ENCODE measurements around the gene ITGAV. TPM values are rescaled to one million over a fixed set of nuclear protein-coding genes. Genes with fewer than 3 reads are reported as not detected.

ITGAV gene
- total and polyA plus RNA-seq, 4 donors: 6.6 to 31.3 (median 12.0) TPM

GRCh38 chr2:186614373-186614772 is 24.5 kb downstream of the ITGAV start:
- no peak for DNase-seq (ENCODE audit: low spot score)
- 91% methylated on average over 2 of the region's 2 CpGs for WGBS
- H3K9ac ChIP-seq (ENCODE audit: low read depth in 1 of 2, low read length in 2 of 2): no peak overlapping the region
- TF ChIP-seq HNF4G (IDR thresholded peaks at IDR 0.05) (no peak), RXRA (IDR thresholded peaks at IDR 0.05) (no peak), TAF1 (conservative IDR thresholded peaks at IDR 0.05) (no peak), FOXA1 (IDR thresholded peaks at IDR 0.05) (no peak), HNF4A (conservative IDR thresholded peaks at IDR 0.05) (no peak), SP1 (IDR thresholded peaks at IDR 0.05) (no peak), ATF3 (IDR thresholded peaks at IDR 0.05) (no peak), EGR1 (IDR thresholded peaks at IDR 0.05; ENCODE audit: low read depth in 2 of 2) (no peak), YY1 (IDR thresholded peaks at IDR 0.05) (no peak), NR2F2 (IDR thresholded peaks at IDR 0.05) (no peak), RAD21 (IDR thresholded peaks at IDR 0.05) (no peak), FOXA2 (IDR thresholded peaks at IDR 0.05) (no peak), GABPA (IDR thresholded peaks at IDR 0.05 in 1 of 2, conservative IDR thresholded peaks at IDR 0.05 in 1 of 2) (no peak), JUND (IDR thresholded peaks at IDR 0.05) (no peak)
- TF ChIP-seq, protein P1, sequence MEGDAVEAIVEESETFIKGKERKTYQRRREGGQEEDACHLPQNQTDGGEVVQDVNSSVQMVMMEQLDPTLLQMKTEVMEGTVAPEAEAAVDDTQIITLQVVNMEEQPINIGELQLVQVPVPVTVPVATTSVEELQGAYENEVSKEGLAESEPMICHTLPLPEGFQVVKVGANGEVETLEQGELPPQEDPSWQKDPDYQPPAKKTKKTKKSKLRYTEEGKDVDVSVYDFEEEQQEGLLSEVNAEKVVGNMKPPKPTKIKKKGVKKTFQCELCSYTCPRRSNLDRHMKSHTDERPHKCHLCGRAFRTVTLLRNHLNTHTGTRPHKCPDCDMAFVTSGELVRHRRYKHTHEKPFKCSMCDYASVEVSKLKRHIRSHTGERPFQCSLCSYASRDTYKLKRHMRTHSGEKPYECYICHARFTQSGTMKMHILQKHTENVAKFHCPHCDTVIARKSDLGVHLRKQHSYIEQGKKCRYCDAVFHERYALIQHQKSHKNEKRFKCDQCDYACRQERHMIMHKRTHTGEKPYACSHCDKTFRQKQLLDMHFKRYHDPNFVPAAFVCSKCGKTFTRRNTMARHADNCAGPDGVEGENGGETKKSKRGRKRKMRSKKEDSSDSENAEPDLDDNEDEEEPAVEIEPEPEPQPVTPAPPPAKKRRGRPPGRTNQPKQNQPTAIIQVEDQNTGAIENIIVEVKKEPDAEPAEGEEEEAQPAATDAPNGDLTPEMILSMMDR (IDR thresholded peaks at IDR 0.05; ENCODE audit: low read depth, low read length, missing input control): no peak
- TF ChIP-seq, protein P2, sequence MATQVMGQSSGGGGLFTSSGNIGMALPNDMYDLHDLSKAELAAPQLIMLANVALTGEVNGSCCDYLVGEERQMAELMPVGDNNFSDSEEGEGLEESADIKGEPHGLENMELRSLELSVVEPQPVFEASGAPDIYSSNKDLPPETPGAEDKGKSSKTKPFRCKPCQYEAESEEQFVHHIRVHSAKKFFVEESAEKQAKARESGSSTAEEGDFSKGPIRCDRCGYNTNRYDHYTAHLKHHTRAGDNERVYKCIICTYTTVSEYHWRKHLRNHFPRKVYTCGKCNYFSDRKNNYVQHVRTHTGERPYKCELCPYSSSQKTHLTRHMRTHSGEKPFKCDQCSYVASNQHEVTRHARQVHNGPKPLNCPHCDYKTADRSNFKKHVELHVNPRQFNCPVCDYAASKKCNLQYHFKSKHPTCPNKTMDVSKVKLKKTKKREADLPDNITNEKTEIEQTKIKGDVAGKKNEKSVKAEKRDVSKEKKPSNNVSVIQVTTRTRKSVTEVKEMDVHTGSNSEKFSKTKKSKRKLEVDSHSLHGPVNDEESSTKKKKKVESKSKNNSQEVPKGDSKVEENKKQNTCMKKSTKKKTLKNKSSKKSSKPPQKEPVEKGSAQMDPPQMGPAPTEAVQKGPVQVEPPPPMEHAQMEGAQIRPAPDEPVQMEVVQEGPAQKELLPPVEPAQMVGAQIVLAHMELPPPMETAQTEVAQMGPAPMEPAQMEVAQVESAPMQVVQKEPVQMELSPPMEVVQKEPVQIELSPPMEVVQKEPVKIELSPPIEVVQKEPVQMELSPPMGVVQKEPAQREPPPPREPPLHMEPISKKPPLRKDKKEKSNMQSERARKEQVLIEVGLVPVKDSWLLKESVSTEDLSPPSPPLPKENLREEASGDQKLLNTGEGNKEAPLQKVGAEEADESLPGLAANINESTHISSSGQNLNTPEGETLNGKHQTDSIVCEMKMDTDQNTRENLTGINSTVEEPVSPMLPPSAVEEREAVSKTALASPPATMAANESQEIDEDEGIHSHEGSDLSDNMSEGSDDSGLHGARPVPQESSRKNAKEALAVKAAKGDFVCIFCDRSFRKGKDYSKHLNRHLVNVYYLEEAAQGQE (IDR thresholded peaks at IDR 0.05): no peak
- H3K36me3 ChIP-seq (ENCODE audit: control insufficient read depth in 4 of 4, insufficient read depth in 3 of 4, low read depth in 1 of 4, low read length in 3 of 4): no peaks in the 10 kb centered on the region
- no peaks in the 10 kb centered on the region for H3K9me3 ChIP-seq (ENCODE audit: control insufficient read depth in 4 of 4, low read length in 3 of 4)
- H3K4me1 ChIP-seq (ENCODE audit: control insufficient read depth in 4 of 4, insufficient read depth in 4 of 4, low read length in 3 of 4): no peaks in the 10 kb centered on the region
- no peak overlapping the region for H3K4me3 ChIP-seq (ENCODE audit: low read depth in 1 of 3, low read length in 3 of 3)
- no peak overlapping the region for H3K27ac ChIP-seq (ENCODE audit: low read depth in 1 of 2, low read length in 2 of 2)
- H3K27me3 ChIP-seq (ENCODE audit: control insufficient read depth in 4 of 4, insufficient read depth in 4 of 4, low read length in 3 of 4): no peaks in the 10 kb centered on the region

DNA sequence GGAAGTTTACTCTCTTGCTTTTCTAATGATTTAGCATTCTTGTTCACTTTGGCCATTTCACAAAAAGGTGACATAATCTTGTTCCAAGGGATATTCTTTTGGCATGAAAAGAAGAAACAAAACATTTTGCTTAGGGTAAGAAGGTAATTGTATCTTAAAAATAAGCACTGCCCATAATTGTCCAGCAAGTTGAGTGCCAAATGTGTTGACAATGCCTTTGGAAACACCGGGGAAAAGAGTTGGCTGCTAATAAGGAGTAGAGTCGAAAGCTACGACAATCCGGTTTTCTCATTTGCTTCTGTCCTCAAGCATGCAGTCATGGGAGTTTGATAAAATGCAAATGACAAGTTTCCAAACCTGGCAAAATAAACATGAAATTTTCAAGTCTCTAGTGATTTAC is 27.3 kb downstream of the ITGAV start:
- Histone ChIP-seq H3K4me3 (ENCODE audit: low read depth in 1 of 3, low read length in 3 of 3) (no peak overlapping the region), H3K27me3 (ENCODE audit: control insufficient read depth in 4 of 4, insufficient read depth in 4 of 4, low read length in 3 of 4) (no peaks in the 10 kb centered on the region), H3K9me3 (ENCODE audit: control insufficient read depth in 4 of 4, low read length in 3 of 4) (no peaks in the 10 kb centered on the region), H3K4me1 (ENCODE audit: control insufficient read depth in 4 of 4, insufficient read depth in 4 of 4, low read length in 3 of 4) (no peaks in the 10 kb centered on the region), H3K9ac (ENCODE audit: low read depth in 1 of 2, low read length in 2 of 2) (no peak overlapping the region), H3K36me3 (ENCODE audit: control insufficient read depth in 4 of 4, insufficient read depth in 3 of 4, low read depth in 1 of 4, low read length in 3 of 4) (no peaks in the 10 kb centered on the region), H3K27ac (ENCODE audit: low read depth in 1 of 2, low read length in 2 of 2) (no peak overlapping the region)
- WGBS: 78% methylated on average over 4 of the region's 4 CpGs
- TF ChIP-seq SP1 (IDR thresholded peaks at IDR 0.05) (no peak), FOXA2 (IDR thresholded peaks at IDR 0.05) (no peak), TAF1 (conservative IDR thresholded peaks at IDR 0.05) (no peak), RXRA (IDR thresholded peaks at IDR 0.05) (no peak)
- TF ChIP-seq, protein P3, sequence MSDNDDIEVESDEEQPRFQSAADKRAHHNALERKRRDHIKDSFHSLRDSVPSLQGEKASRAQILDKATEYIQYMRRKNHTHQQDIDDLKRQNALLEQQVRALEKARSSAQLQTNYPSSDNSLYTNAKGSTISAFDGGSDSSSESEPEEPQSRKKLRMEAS (IDR thresholded peaks at IDR 0.05): no peak
- DNase-seq (ENCODE audit: low spot score): no peak

All from liver (tissue), 9 donors.